CD4-positive, alpha-beta T cell treated with Interleukin-15 for 1 hour (primary cell): ENCODE data around the gene METTL25.
A peak's percentile ranks its signal among the peaks of the same experiment; 100 is the strongest.
"Not testable (repeated sequence)": the region's sequence is repeated elsewhere in the genome, so short reads cannot be mapped to it uniquely, and the experiment has no call there.

Experiments used
- DNase-seq: peaks from one replicate; pipeline ENCODE4 v3.0.0-alpha.2; 2020

METTL25 gene

GRCh38 chr12:82358200-82359114, at the start of gene METTL25, which contains the start of gene CCDC59:
Gene METTL25, plus strand, starts transcription at chr12:82358529. Its CDS starts 37 bp downstream, at chr12:82358566.
Gene CCDC59, minus strand, starts transcription at chr12:82358387. Its CDS starts 11 bp downstream, at chr12:82358376.
- DNase-seq, result peak; percentile 97

- no peak for DNase-seq
Measured at GRCh38 chr12:82314406-82314892, 43.9 kb upstream of the METTL25 start.

- DNase-seq, result no peak
Measured at GRCh38 chr12:82319276-82319675, 39.1 kb upstream of the METTL25 start.

- DNase-seq, result no peak
Measured at GRCh38 chr12:82325540-82326336, 32.6 kb upstream of the METTL25 start.

- no peak for DNase-seq
Measured at GRCh38 chr12:82326905-82327503, 31.3 kb upstream of the METTL25 start.

- DNase-seq, result no peak
Measured at GRCh38 chr12:82327861-82328260, 30.5 kb upstream of the METTL25 start.

GRCh38 chr12:82329508-82329907, 28.8 kb upstream of the METTL25 start:
- no peak for DNase-seq

GRCh38 chr12:82350161-82350560, 8.2 kb upstream of the METTL25 start:
- no peak for DNase-seq

- DNase-seq, result no peak
Measured at GRCh38 chr12:82351390-82351789, 6.9 kb upstream of the METTL25 start.

- DNase-seq, result no peak
Measured at GRCh38 chr12:82357340-82357739, 989 bp upstream of the METTL25 start.

GRCh38 chr12:82357845-82358199, 507 bp upstream of the METTL25 start:
- DNase-seq, result no peak

- no peak for DNase-seq
Measured at GRCh38 chr12:82359115-82359478, 768 bp downstream of the METTL25 start.

GRCh38 chr12:82360834-82361233, 2.5 kb downstream of the METTL25 start:
- DNase-seq, result not testable (repeated sequence)

GRCh38 chr12:82361461-82361915, 3.2 kb downstream of the METTL25 start:
- DNase-seq, result no peak

- no peak for DNase-seq
Measured at GRCh38 chr12:82363990-82364389, 5.7 kb downstream of the METTL25 start.

GRCh38 chr12:82366197-82366596, 7.9 kb downstream of the METTL25 start:
- DNase-seq, result no peak

- DNase-seq, result no peak
Measured at GRCh38 chr12:82375201-82375600, 16.9 kb downstream of the METTL25 start.

- no peak for DNase-seq
Measured at GRCh38 chr12:82378997-82379396, 20.7 kb downstream of the METTL25 start.

- no peak for DNase-seq
Measured at GRCh38 chr12:82383930-82384552, 25.7 kb downstream of the METTL25 start.

GRCh38 chr12:82398879-82399278, 40.5 kb downstream of the METTL25 start:
- no peak for DNase-seq

GRCh38 chr12:82400819-82401218, 42.5 kb downstream of the METTL25 start:
- no peak for DNase-seq

GRCh38 chr12:82406651-82407050, 48.3 kb downstream of the METTL25 start:
- DNase-seq, result no peak

- no peak for DNase-seq
Measured at GRCh38 chr12:82407481-82407880, 49.2 kb downstream of the METTL25 start.
